ENCODE data around the gene AGBL4. TPM values are rescaled to one million over a fixed set of nuclear protein-coding genes. Genes with fewer than 3 reads are reported as not detected.

The AGBL4 gene
- total and polyA plus RNA-seq, 2 of the 4 experiments (the other 2 are of a cell fraction) = not detected

- H3K56ac ChIP-seq (ENCODE audit: extremely low read depth, insufficient read depth, low read length) = no peak overlapping the region
- H3K18ac ChIP-seq (ENCODE audit: low read depth, low read length) = no peak overlapping the region
- TF ChIP-seq RAD21 (IDR thresholded peaks at IDR 0.05; ENCODE audit: low read length) (no peak), RCOR1 (IDR thresholded peaks at IDR 0.05; ENCODE audit: insufficient replicate concordance, low read length) (no peak), SMC3 (IDR thresholded peaks at IDR 0.05; ENCODE audit: low read depth, low read length) (no peak), ELK1 (IDR thresholded peaks at IDR 0.05; ENCODE audit: borderline replicate concordance, low read depth, low read length) (no peak), CEBPB (IDR thresholded peaks at IDR 0.05; ENCODE audit: low read depth, low read length) (no peak)
- H3K9me1 ChIP-seq (ENCODE audit: insufficient read depth, low read length) = no peaks in the 10 kb centered on the region
- H4K5ac ChIP-seq (ENCODE audit: low read depth, low read length) = no peak overlapping the region
- BruUV-seq (replicated peaks) = no TSS peak
- no peak overlapping the region for H4K91ac ChIP-seq (ENCODE audit: insufficient read depth, low read depth, low read length)
- H3K79me1 ChIP-seq (ENCODE audit: low read depth in 1 of 2, low read length in 2 of 2) = no peaks in the 10 kb centered on the region
- dilution Hi-C loops (cut with HindIII; ENCODE audit: low sequenced_read_pairs, unreplicated experiment) = no loop called here
- H4K20me1 ChIP-seq (ENCODE audit: insufficient read depth, low read length) = no peaks in the 10 kb centered on the region
- in situ Hi-C loops (cut with MboI; ENCODE audit: low sequenced_read_pairs) = no loop called here
- H2AK5ac ChIP-seq (ENCODE audit: low read depth, low read length) = no peak overlapping the region
- peaks cover 11% of the 10 kb centered on the region for H3K9me3 ChIP-seq (ENCODE audit: control insufficient read depth, insufficient read depth, low read length)
- H2BK120ac ChIP-seq (ENCODE audit: low read depth, low read length) = no peak overlapping the region
- no peak overlapping the region for H2BK15ac ChIP-seq (ENCODE audit: low read depth, low read length)
- POLR2A ChIA-PET (ENCODE audit: unreplicated experiment) = no interaction called here
- H3K9ac ChIP-seq (ENCODE audit: low read depth, low read length) = no peak overlapping the region
- H3K4ac ChIP-seq (ENCODE audit: low read depth, low read length) = no peak overlapping the region
- no peaks in the 10 kb centered on the region for H3K36me3 ChIP-seq (ENCODE audit: control insufficient read depth, insufficient read depth, low read length)
- H3K27ac ChIP-seq (ENCODE audit: insufficient read depth, low read length) = no peak overlapping the region
- no peak overlapping the region for H2BK20ac ChIP-seq (ENCODE audit: low read depth, low read length)
- H2AK9ac ChIP-seq (replicated peaks; ENCODE audit: low read depth, low read length, poor library complexity) = no peak overlapping the region
- H2AFZ ChIP-seq (replicated peaks; ENCODE audit: low read length, poor library complexity) = no peak overlapping the region
- ATAC-seq (ENCODE audit: low read depth) (no peak), DNase-seq (no peak)
- H3K4me3 ChIP-seq (ENCODE audit: insufficient read depth, low read depth, low read length) = no peak overlapping the region
- no peaks in the 10 kb centered on the region for H3K27me3 ChIP-seq (ENCODE audit: control insufficient read depth, insufficient read depth, low read length)
- intact Hi-C loops (cut with micrococcal nuclease) = no loop called here
- H4K8ac ChIP-seq (ENCODE audit: low read depth in 2 of 2, low read length in 2 of 2) = no peak overlapping the region
- no peak overlapping the region for H3K23ac ChIP-seq (ENCODE audit: low read depth, low read length)
- no peaks in the 10 kb centered on the region for H3K4me1 ChIP-seq (ENCODE audit: control insufficient read depth, insufficient read depth, low read length)
- H3K4me2 ChIP-seq (ENCODE audit: low read depth, low read length) = no peak overlapping the region
- H3K14ac ChIP-seq (replicated peaks; ENCODE audit: low read depth, low read length) = no peak overlapping the region
- CTCF ChIA-PET = no interaction called here
- H2BK5ac ChIP-seq (ENCODE audit: low read depth, low read length, poor library complexity, severe bottlenecking) = no peak overlapping the region
- no CpG with 5 or more reads among the region's 1 CpG for WGBS, 2 experiments (ENCODE audit: extremely low coverage in 2 of 2, insufficient read length in 1 of 2)
Measured at GRCh38 chr1:49226758-49227157, 797.0 kb downstream of the AGBL4 start.
